Muscle layer of colon (tissue), 2 donors: ENCODE data around the gene TRIM41.
A peak's percentile ranks its signal among the peaks of the same experiment; 100 is the strongest.
"Not testable (repeated sequence)": the region's sequence is repeated elsewhere in the genome, so short reads cannot be mapped to it uniquely, and the experiment has no call there.

Experiments
- H3K27ac ChIP-seq: one replicate; pipeline ENCODE4 v1.7.0; 2013; ENCODE audit warnings: low read depth, mild to moderate bottlenecking, low read length, moderate library complexity
- H3K27me3 ChIP-seq, 2 donors: one replicate each; pipeline ENCODE4 v1.7.0; 2013; ENCODE audit warnings: low read length in 2 of 2, mild to moderate bottlenecking in 2 of 2; ENCODE audit not compliant: insufficient read depth in 2 of 2, control insufficient read depth in 1 of 2
- H3K36me3 ChIP-seq: one replicate; pipeline ENCODE4 v1.7.0; 2013; ENCODE audit warnings: mild to moderate bottlenecking, low read length; ENCODE audit not compliant: insufficient read depth
- H3K4me1 ChIP-seq: one replicate; pipeline ENCODE4 v1.7.0; 2013; ENCODE audit warnings: mild to moderate bottlenecking, low read length; ENCODE audit not compliant: insufficient read depth
- H3K4me3 ChIP-seq, 2 donors: one replicate each; pipeline ENCODE4 v1.7.0; 2013; ENCODE audit warnings: low read length in 2 of 2, low read depth in 1 of 2, mild to moderate bottlenecking in 1 of 2, moderate library complexity in 1 of 2
- H3K9ac ChIP-seq: one replicate; pipeline ENCODE4 v1.7.0; 2013; ENCODE audit warnings: low read length
- H3K9me3 ChIP-seq: one replicate; pipeline ENCODE4 v1.7.0; 2013; ENCODE audit warnings: mild to moderate bottlenecking, low read length
- donor health status: abdominal sarcoma.
- donor health status: Adenocarcinoma of cecum.

Gene TRIM41

DNA sequence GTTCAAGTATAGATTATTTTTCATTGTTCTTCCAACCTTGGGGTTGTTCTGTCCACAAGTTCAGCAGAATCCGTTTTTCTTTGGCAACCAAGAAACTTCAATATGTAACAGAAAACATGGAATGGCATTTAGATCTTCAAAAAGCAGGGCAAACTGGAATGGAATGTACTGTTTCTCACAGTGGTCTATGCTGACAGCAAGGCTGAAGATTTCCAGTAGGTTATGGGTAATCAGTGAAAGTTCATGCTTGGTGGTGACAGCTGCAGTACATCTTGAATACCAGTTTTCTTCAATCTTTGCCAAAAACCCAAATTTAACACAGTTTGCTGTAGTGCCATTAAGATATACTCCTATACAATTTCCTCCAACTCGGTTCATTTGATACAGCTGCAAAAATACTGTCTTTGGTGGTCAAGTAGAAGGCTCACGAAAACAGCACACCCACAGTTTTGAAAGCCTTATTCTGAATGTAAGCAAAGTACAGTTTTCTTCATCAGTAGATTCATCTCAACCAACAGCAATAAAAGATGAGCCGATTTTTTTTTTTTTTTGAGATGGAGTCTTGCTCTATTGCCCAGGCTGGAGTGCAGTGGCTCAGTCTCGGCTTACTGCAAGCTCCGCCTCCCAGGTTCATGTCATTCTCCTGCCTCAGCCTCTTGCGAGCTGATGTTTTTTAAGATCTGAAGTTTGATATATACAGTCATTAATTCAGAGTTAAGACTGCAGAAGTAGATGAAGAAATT is 32.9 kb downstream of the TRIM41 start:
- Histone ChIP-seq H3K27ac (no peak overlapping the region), H3K9me3 (no peaks in the 10 kb centered on the region), H3K36me3 (peaks cover 13% of the 10 kb centered on the region), H3K4me1 (peaks cover 28% of the 10 kb centered on the region), H3K9ac (no peak overlapping the region), H3K27me3 (no peaks in the 10 kb centered on the region), H3K4me3 (no peak overlapping the region)

DNA sequence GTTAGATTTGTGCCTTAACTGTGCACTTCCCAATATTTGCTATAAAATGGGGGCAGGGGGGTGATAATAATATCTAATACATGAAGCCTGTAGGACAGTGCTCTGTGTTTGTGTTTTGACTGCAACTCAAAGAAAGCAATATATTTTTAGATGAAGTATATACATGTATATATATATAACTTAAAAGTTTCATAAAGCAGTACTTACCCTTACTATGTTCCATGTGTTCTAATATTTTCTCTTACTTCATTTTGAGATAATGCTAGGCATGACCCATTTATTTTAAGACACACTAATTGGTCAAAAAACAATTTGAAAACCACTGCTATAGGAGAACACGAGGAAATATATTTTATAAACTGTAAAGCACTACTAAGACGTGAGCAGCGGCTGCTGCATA is 35.5 kb downstream of the TRIM41 start:
- Histone ChIP-seq H3K4me1 (peaks cover 32% of the 10 kb centered on the region), H3K9me3 (no peaks in the 10 kb centered on the region), H3K4me3 (peak overlapping the region in 1 of 2 donors; percentile 98), H3K36me3 (peaks cover 14% of the 10 kb centered on the region), H3K27me3 (no peaks in the 10 kb centered on the region), H3K27ac (no peak overlapping the region), H3K9ac (peak overlapping the region; percentile 96)

DNA sequence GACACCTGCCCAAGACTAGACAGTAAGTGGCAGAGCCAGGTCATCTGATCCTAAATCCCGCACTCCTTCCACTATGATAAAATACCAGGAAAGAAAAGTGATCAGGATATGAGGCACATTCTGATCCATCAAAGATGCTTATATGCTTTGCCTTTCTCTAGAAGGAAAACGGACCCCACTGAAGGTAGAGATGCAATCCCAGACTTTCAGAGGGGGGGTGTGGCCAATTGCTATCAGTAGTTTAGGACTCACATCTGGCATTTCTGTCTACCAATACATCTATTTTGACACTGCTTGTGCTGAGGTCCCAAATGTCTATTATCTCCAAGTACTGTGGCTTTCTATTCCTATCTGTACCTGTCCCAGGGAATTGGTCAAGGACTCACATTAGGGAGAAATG is 36.2 kb downstream of the TRIM41 start:
- no peaks in the 10 kb centered on the region for H3K9me3 ChIP-seq
- H3K27me3 ChIP-seq: no peaks in the 10 kb centered on the region
- H3K4me1 ChIP-seq: peaks cover 32% of the 10 kb centered on the region
- H3K4me3 ChIP-seq: peak overlapping the region; percentile 98 to 99
- H3K27ac ChIP-seq: no peak overlapping the region
- peak overlapping the region; percentile 96 for H3K9ac ChIP-seq
- peaks cover 17% of the 10 kb centered on the region for H3K36me3 ChIP-seq

DNA sequence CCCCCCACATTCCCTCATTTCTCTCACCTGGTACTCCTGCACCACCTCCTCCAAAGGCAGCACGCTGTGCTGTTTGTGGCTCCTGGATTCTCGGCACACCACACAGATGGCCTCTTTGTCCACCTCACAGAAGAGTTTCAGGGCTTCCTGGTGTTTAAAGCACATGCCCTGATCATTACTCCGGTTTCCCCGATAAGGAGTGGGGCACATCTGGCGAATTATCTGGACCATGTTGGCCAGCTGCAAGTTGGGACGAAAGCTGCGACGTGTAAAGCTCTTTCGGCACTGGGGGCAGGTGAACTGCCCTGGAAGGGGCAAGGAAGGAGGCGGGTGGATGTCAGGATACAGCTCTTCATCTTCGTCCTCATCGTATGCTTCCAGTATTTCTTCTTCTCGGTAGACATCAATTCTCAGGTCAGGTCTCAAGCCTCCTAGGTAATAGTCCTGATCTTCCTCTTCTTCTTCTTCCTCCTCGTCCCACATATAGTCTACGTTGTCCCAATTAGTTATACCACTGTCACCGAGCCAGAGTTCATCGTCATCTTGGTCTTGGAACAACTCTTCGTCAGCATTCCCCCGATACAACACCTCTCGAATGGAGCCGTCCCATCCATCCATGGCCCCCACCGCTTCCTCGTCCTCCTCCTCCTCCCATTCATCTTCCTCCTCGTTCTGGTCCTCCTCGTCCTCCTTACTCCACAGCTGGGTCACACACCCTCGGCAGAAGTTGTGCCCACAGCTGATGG is 37.1 kb downstream of the TRIM41 start:
- Histone ChIP-seq H3K9me3 (no peaks in the 10 kb centered on the region), H3K9ac (peak overlapping the region; percentile 96), H3K27ac (peak overlapping the region; percentile 99), H3K4me3 (peak overlapping the region; percentile 98 to 99), H3K36me3 (peaks cover 11% of the 10 kb centered on the region), H3K27me3 (no peaks in the 10 kb centered on the region), H3K4me1 (peaks cover 32% of the 10 kb centered on the region)

- Histone ChIP-seq H3K36me3 (peaks cover 10% of the 10 kb centered on the region), H3K4me1 (peaks cover 32% of the 10 kb centered on the region)
Observed at GRCh38 chr5:181260720-181261319, 37.7 kb downstream of the TRIM41 start, which contains the start of gene TRIM52. Gene TRIM52 (minus strand): TSS chr5:181261143. CDS start chr5:181260813, 330 bp downstream.

DNA sequence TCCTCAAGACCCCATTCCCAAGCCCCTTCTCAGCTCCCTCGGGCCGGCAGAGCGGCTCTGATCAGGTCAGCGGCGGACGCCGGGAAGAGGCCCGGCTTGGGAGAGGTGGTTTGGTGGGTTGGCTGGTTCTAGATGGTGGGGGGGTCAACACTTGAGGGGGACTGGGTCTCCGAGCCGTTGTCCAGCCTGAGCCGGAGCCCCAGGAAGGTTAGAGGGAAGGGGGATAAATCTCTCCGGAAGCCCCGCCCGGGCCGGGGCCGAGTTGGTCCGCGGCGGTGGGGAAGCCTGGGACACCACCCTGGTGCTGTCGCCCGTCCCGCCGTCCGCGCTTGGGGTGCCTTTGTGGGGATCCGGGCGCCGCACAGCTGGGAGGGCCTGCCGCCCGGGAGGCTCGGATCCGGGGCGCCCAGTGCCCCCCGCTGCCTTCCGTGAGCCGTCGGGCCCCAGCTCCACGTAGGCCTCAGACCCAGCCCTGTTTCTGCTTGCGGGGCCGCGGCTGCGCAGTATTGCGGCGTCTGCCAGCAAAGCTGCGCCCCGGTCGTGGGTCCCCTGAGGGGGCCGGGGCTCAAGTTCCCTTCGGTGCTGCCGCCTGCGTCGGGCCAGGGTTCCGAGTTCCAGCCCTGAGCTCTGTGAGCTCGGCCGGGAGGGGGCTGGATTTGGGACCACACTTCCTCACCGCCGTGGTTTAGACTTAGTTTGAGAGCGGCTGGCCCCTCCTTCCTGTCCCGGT is 38.4 kb downstream of the TRIM41 start:
- peaks cover 7% of the 10 kb centered on the region for H3K36me3 ChIP-seq
- peak overlapping the region; percentile 98 to 99 for H3K4me3 ChIP-seq
- H3K9ac ChIP-seq: peak overlapping the region; percentile 96
- H3K9me3 ChIP-seq: no peaks in the 10 kb centered on the region
- peaks cover 31% of the 10 kb centered on the region for H3K4me1 ChIP-seq
- peak overlapping the region; percentile 99 for H3K27ac ChIP-seq
- no peaks in the 10 kb centered on the region for H3K27me3 ChIP-seq

More at GRCh38 chr5:181260720-181261319, 37.7 kb downstream of the TRIM41 start, which contains the start of gene TRIM52:
- peak within 1 kb of the TSS; percentile 99 for H3K27ac ChIP-seq
- no peaks in the 10 kb centered on the region for H3K27me3 ChIP-seq
- H3K4me3 ChIP-seq: peak within 1 kb of the TSS; percentile 98 to 99
- peak within 1 kb of the TSS; percentile 96 for H3K9ac ChIP-seq
- no peaks in the 10 kb centered on the region for H3K9me3 ChIP-seq

DNA sequence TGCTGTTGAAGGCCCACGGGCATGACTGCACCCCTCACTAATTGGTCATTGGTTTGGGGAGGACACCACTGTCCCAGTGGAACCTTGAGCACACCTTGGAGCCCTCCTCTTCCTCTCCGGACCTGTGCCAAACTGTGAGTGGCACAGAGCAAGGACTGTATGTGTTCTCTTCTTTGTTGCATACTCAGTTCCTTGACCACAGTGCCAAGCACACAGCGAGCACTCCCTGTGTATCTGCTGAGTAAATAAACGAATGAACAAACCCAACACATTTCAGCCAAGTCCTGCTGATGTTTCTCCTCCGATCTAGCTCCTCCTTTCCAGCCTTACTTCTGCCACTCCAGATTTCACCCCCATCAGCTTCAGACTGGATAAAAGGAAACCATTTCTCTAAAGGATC is 40.6 kb downstream of the TRIM41 start:
- Histone ChIP-seq H3K4me1 (peaks cover 22% of the 10 kb centered on the region), H3K4me3 (no peak overlapping the region), H3K9me3 (no peaks in the 10 kb centered on the region), H3K27me3 (no peaks in the 10 kb centered on the region), H3K9ac (no peak overlapping the region), H3K36me3 (peaks cover 7% of the 10 kb centered on the region), H3K27ac (no peak overlapping the region)

- Histone ChIP-seq H3K9ac (no peak overlapping the region), H3K27ac (no peak overlapping the region), H3K27me3 (no peaks in the 10 kb centered on the region), H3K9me3 (no peaks in the 10 kb centered on the region), H3K4me3 (no peak overlapping the region), H3K36me3 (peaks cover 7% of the 10 kb centered on the region), H3K4me1 (peaks cover 7% of the 10 kb centered on the region)
Observed at GRCh38 chr5:181265092-181265671, 42.1 kb downstream of the TRIM41 start.

DNA sequence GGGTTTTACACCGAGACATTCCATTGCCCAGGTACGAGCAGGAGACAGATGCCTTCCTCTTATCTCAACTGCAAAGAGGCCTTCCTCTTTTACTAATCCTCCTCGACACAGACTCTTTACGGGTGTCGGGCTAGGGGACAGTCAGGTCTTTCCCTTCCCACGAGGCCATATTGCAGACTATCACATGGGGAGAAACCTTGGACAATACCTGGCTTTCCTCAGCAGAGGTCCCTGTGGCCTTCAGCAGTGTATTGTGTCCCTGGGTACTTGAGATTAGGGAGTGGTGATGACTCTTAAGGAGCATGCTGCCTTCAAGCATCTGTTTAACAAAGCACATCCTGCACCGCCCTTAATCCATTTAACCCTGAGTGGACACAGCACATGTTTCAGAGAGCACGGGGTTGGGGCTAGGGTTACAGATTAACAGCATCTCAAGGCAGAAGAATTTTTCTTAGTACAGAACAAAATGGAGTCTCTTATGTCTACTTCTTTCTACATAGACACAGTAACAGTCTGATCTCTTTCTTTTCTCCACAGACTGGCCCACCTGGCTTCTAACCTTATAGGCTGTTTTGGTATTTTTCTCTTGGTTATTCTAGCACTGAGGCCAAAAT is 44.3 kb downstream of the TRIM41 start:
- not testable (repeated sequence) for H3K4me3 ChIP-seq, H3K9ac ChIP-seq, H3K27ac ChIP-seq, H3K36me3 ChIP-seq, H3K9me3 ChIP-seq, H3K4me1 ChIP-seq, H3K27me3 ChIP-seq

- not testable (repeated sequence) for H3K27ac ChIP-seq, H3K4me3 ChIP-seq, H3K36me3 ChIP-seq
Observed at GRCh38 chr5:181267907-181268306, 44.8 kb downstream of the TRIM41 start.

More at GRCh38 chr5:181267907-181268306, 44.8 kb downstream of the TRIM41 start:
- H3K9ac ChIP-seq, H3K27me3 ChIP-seq, H3K9me3 ChIP-seq, H3K4me1 ChIP-seq: not testable (repeated sequence)
